H1 (cell line): ENCODE measurements around the gene RBM17. TPM values are rescaled to one million over a fixed set of nuclear protein-coding genes. Genes with fewer than 3 reads are reported as not detected.

ENCODE experiments used
- KDM5A ChIP-seq: fragments of 200-600 bp; IDR thresholded peaks from 2 replicates; pipeline ENCODE4 v1.7.1; 2012; ENCODE audit warnings: mild to moderate bottlenecking, low read length, inconsistent platforms, mixed read lengths
- PHF8 ChIP-seq: fragments of 200-600 bp; sonication (generic); conservative IDR thresholded peaks from 2 replicates; pipeline ENCODE4 v1.7.1; 2012; ENCODE audit warnings: low read depth, mild to moderate bottlenecking, inconsistent platforms, low read length, moderate library complexity
- polyA plus RNA-seq, 7 experiments: library from polyadenylated mRNA; depleted of rRNA in 3 of 7; stranded (reverse) in 5 of 7; unstranded in 2 of 7; fragments of >200 nt in 5 of 7; fragments of 200-250 nt in 2 of 7; gene quantifications; 1 replicate in 5 of 7; 2 replicates in 1 of 7; 4 replicates in 1 of 7; pipeline versions ENCODE4 v1.2.1 to v1.2.3, GENCODE V29; 2011 to 2013; ENCODE audit warnings: missing spikeins in 2 of 7, mixed read lengths in 2 of 7
- total RNA-seq: library from RNA; stranded (reverse); fragmentation: NEBNext Ultra II Directional; extraction: Animal tissue kit (Norgen Biotek cat#: 25700); gene quantifications from 2 replicates; pipeline ENCODE4 v1.2.1, GENCODE V29; 2021

The RBM17 gene
- total and polyA plus RNA-seq, 2 of the 8 experiments (the other 6 are each of a cell fraction or from before 2014, with no cell fraction given) = 15.7 to 128 TPM

GRCh38 chr10:6162589-6163356, 73.9 kb downstream of the RBM17 start (continued):
- TF ChIP-seq KDM5A (no peak), PHF8 (no peak)
